GM21390 (cell line): ENCODE results near the gene CACNA1H.
"Not testable (repeated sequence)": the region's sequence is repeated elsewhere in the genome, so short reads cannot be mapped to it uniquely, and the experiment has no call there.

ENCODE experiments used
- ATAC-seq: cut with Tn5 transposase; IDR thresholded peaks from one replicate; pipeline ENCODE4 v1.9.1; 2021; ENCODE audit not compliant: unreplicated experiment

Gene CACNA1H

DNA sequence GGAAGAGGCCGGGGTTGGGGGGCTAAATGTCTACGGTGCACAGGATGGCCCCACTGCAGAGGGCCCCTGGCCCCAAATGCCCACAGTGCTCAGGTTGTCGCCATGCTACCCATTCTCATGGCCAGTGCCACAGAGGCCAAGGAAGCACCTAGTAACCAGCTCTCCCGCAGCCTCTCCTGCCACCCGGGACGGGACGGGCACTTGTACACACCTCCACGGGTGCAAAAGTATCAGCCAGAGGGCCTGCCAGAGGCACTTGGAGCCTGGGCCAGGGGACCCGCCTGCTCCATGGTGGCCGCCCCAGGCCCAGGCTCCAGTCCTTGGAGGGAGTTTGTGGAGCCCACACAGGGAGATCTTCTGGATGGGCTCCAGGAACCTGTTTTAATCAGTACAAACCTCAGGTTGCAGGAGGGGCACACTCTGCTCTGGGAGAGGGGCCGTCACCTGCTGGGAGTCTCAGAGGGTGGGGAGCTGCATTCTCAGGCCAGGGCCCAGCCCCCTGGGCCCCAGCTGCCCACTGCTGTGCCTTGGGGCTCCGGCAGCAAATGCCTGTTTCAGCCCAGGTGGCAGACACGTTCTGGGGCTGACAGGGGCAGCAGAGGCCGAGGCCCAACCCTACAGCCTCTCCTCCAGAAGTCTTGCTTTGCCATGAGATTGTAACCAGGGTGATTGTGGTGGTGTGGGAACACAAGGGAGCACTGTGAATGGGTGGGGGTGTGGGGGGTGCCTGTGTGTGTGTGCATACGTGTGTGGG lies 110.9 kb downstream of the CACNA1H start:
- no peak for ATAC-seq

DNA sequence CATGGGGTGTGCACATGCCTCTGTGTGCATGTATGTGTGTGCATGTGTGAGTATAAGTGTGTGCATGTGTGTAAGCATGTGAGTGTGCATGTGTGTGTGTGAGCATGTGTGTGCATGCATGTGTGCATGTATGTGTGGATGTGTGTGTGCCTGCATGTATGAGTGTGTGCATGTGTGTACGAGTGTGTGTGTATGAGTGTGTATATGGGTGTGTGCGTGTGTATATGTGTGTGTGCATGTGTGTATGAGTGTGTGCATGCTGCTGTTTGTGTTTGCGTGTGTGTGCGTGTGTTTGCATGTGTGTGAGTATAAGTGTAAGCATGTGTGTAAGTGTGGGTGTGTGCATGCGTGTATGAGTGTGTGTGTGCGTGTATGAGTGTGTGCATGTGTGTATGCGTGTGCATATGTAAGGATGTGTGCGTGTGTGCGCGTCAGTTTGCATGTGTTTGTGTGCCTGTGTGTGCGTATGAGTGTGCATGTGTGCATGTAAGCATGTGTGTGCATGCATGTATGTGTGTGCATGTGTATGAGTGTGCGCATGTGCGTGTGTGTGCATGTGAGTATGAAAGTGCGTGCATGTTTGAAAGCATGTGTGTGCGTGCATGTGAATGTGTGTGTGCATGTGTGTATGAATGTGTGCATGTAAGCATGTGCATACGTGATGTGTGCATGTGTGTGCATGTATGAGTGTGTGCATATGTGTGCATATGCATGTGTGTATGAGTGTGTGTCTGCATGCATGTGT lies 111.6 kb downstream of the CACNA1H start:
- no peak for ATAC-seq

DNA sequence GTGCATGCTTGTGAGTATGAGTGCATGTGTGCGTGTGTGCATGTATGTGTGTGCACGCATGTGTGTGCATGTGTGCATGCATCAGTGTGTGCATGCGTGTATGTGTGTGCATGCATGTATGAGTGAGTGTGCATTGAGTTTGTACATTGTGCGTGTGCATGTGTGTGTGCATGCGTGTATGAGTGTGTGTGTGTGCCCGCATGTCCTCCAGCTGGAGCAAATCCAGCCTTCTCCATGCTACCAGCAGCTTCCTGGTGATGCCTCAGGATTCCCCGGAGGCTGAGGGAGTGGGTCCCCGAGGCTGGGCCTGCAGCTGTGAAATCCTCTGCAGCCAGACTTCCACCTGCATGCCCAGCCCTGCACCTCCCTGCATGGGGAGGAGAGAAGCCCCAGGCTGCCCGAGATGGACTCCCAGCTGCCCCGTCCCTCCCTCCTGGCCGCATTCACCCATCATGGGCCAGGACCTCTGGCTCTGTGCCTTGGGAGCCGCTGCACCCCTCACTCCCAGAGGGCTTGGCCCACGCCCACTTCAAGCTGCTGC lies 112.3 kb downstream of the CACNA1H start:
- ATAC-seq = no peak

DNA sequence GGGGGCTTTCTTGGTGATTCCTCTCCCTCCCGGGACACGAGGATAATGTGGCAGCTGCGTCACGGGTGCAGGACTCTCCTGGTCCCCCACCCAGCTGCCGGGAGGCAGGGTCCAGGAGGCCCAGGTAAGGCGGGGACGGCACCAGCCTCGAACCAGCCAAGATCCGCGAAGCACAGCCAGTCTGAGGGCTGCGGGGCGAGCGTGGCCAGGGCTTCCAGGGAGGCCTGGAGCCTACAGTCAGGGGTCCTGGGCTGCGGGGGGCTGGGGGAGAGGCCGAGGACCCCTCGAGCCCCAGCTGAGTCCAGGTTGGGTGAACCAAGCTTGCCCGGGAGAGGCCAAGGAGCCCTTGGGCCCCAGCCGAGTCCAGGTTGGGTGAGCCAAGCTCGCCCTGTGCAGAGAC lies 112.9 kb downstream of the CACNA1H start:
- ATAC-seq = no peak

DNA sequence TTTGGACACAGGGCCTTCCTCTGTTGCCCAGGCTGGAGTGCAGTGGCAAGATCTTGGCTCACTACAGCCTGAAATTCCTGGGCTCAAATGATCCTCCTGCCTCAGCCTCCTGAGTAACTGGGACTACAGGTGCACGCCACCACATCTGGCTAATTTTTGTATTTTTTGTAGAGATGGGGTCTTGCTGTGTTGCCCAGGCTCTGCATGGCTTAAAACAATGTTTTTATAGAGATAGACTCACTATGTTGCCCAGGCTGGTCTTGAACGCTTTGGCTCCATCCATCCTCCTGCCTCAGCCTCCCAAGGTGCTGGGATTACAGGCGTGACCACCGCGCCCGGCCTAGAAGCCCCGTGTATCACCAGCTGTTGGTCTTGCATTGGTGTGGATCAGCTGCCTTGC lies 116.5 kb downstream of the CACNA1H start:
- not testable (repeated sequence) for ATAC-seq

DNA sequence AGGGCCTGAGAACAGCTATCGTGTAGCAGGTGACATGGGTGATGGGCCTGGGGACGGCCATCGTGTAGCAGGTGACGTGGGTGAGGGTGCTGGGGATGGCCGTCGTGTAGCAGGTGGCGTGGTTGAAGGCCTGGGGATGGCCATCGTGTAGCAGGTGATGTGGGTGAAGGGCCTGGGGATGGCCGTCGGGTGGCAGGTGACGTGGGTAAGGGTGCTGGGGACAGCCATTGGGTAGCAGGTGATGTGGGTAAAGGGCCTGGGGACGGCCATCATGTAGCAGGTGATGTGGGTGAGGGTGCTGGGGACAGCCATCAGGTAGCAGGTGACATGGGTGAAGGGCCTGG lies 118.4 kb downstream of the CACNA1H start:
- ATAC-seq = no peak
